WTC11 (cell line): Measurements from ENCODE around the gene GALNT2. TPM values are rescaled to one million over a fixed set of nuclear protein-coding genes. Genes with fewer than 3 reads are reported as not detected.
A peak's percentile ranks its signal among the peaks of the same experiment; 100 is the strongest.

ENCODE experiments used
- ATAC-seq: fragments of 200-7000 bp; cut with Tn5 transposase; 2 replicates; pipeline ENCODE4 v1.10.0; 2021; ENCODE audit warnings: mild to moderate bottlenecking, moderate library complexity
- CTCF ChIA-PET: fragments of 300-600 bp; sonication (Branson Sonifier 250); formaldehyde crosslinking; loops from one replicate; lab custom pipeline; 2021; ENCODE audit warnings: antibody characterized with exemption; lab: Charles Lee
- POLR2A ChIA-PET: fragments of 350-600 bp; sonication (Branson Sonifier 250); formaldehyde crosslinking; loops from one replicate; lab custom pipeline; 2021; ENCODE audit warnings: antibody characterized with exemption; lab: Charles Lee
- DNase-seq: peaks from one replicate; pipeline ENCODE4 v3.0.0; 2021; ENCODE audit warnings: low spot score
- H3K27ac Mint-ChIP-seq: 2 replicates; pipeline ENCODE4 v1.8.0; 2021; ENCODE audit warnings: mixed read lengths
- H3K27me3 Mint-ChIP-seq: 2 replicates; pipeline ENCODE4 v1.8.0; 2021; ENCODE audit warnings: low read depth, mild to moderate bottlenecking, moderate library complexity, mixed read lengths
- H3K36me3 Mint-ChIP-seq: 2 replicates; pipeline ENCODE4 v1.8.0; 2021; ENCODE audit warnings: mixed read lengths
- H3K4me1 Mint-ChIP-seq: 2 replicates; pipeline ENCODE4 v1.8.0; 2022; ENCODE audit warnings: mixed read lengths
- H3K4me3 Mint-ChIP-seq: 2 replicates; pipeline ENCODE4 v1.8.0; 2021; ENCODE audit warnings: mild to moderate bottlenecking, moderate library complexity, mixed read lengths
- H3K9me3 Mint-ChIP-seq: 2 replicates; pipeline ENCODE4 v1.8.0; 2021; ENCODE audit warnings: mixed read lengths
- CBFB ChIP-seq: sonication (generic); formaldehyde crosslinking; IDR thresholded peaks from 2 replicates; pipeline ENCODE4 v1.8.1; 2022; ENCODE audit warnings: mild to moderate bottlenecking, low read depth, missing genetic modification reagents
- CTCF ChIP-seq: fragments of 200-600 bp; IDR thresholded peaks from 2 replicates; pipeline ENCODE4 v1.8.0; 2022; ENCODE audit warnings: antibody characterized with exemption
- EMX1 ChIP-seq: fragments of 250-450 bp; sonication (Bioruptor Pico); IDR thresholded peaks from 2 replicates; pipeline ENCODE4 v1.8.0; 2021; ENCODE audit warnings: mild to moderate bottlenecking
- FOXK1 ChIP-seq: sonication (generic); formaldehyde crosslinking; IDR thresholded peaks from 2 replicates; pipeline ENCODE4 v1.8.0; 2022; ENCODE audit warnings: mild to moderate bottlenecking, moderate library complexity, missing genetic modification reagents
- GABPB1 ChIP-seq: sonication (generic); formaldehyde crosslinking; IDR thresholded peaks from 2 replicates; pipeline ENCODE4 v1.8.1; 2023; ENCODE audit warnings: mild to moderate bottlenecking, missing genetic modification reagents
- HMGA2 ChIP-seq: fragments of 250-450 bp; sonication (Bioruptor Pico); IDR thresholded peaks from 2 replicates; pipeline ENCODE4 v1.4.0; 2021; ENCODE audit warnings: mild to moderate bottlenecking, moderate library complexity
- NFYB ChIP-seq: sonication (generic); formaldehyde crosslinking; conservative IDR thresholded peaks from 2 replicates; pipeline ENCODE4 v1.8.0; 2022; ENCODE audit warnings: low read depth, missing genetic modification reagents
- NR1H2 ChIP-seq: sonication (generic); formaldehyde crosslinking; IDR thresholded peaks from 2 replicates; pipeline ENCODE4 v1.9.0; 2021; ENCODE audit warnings: mild to moderate bottlenecking, moderate library complexity, missing genetic modification reagents
- PRRX2 ChIP-seq: fragments of 250-450 bp; sonication (Bioruptor Pico); IDR thresholded peaks from 2 replicates; pipeline ENCODE4 v1.8.0; 2021; ENCODE audit warnings: mild to moderate bottlenecking
- RELA ChIP-seq: sonication (generic); formaldehyde crosslinking; IDR thresholded peaks from 2 replicates; pipeline ENCODE4 v1.8.1; 2022; ENCODE audit warnings: missing genetic modification reagents, mild to moderate bottlenecking, borderline replicate concordance
- SMAD3 ChIP-seq: sonication (generic); formaldehyde crosslinking; IDR thresholded peaks from 2 replicates; pipeline ENCODE4 v1.8.0; 2022; ENCODE audit warnings: missing genetic modification reagents, mild to moderate bottlenecking, borderline replicate concordance
- SMAD4 ChIP-seq: sonication (generic); formaldehyde crosslinking; IDR thresholded peaks from 2 replicates; pipeline ENCODE4 v1.8.0; 2022; ENCODE audit warnings: mild to moderate bottlenecking, missing genetic modification reagents
- TP53 ChIP-seq: sonication (generic); formaldehyde crosslinking; IDR thresholded peaks from 2 replicates; pipeline ENCODE4 v1.8.1; 2023; ENCODE audit warnings: mild to moderate bottlenecking, missing genetic modification reagents
- ZBTB43 ChIP-seq: sonication (generic); formaldehyde crosslinking; IDR thresholded peaks from 2 replicates; pipeline ENCODE4 v1.8.1; 2023; ENCODE audit warnings: mild to moderate bottlenecking, missing genetic modification reagents
- ZNF396 ChIP-seq: fragments of 250-450 bp; sonication (Bioruptor Pico); IDR thresholded peaks from 2 replicates; pipeline ENCODE4 v1.8.0; 2021; ENCODE audit warnings: mild to moderate bottlenecking, moderate library complexity, borderline replicate concordance
- ZNF423 ChIP-seq: fragments of 250-450 bp; sonication (Bioruptor Pico); IDR thresholded peaks from 2 replicates; pipeline ENCODE4 v2.1.2; 2022; ENCODE audit warnings: mild to moderate bottlenecking, moderate library complexity
- ZNF532 ChIP-seq: fragments of 250-450 bp; sonication (Bioruptor Pico); IDR thresholded peaks from 2 replicates; pipeline ENCODE4 v1.9.0; 2021; ENCODE audit warnings: mild to moderate bottlenecking, borderline replicate concordance
- ZNF671 ChIP-seq: fragments of 250-450 bp; sonication (Bioruptor Pico); IDR thresholded peaks from 2 replicates; pipeline ENCODE4 v1.8.0; 2021; ENCODE audit warnings: mild to moderate bottlenecking
- total RNA-seq: library from RNA; stranded (reverse); gene quantifications from 3 replicates; pipeline ENCODE4 v1.2.3, GENCODE V29; 2021
- TF ChIP-seq, protein P1 (sequence below): sonication (generic); formaldehyde crosslinking; conservative IDR thresholded peaks from 2 replicates; pipeline ENCODE4 v1.8.1; 2023; ENCODE audit warnings: mild to moderate bottlenecking, low read depth, missing genetic modification reagents, moderate library complexity
- TF ChIP-seq, protein P2 (sequence below): sonication (generic); formaldehyde crosslinking; IDR thresholded peaks from 2 replicates; pipeline ENCODE4 v1.8.1; 2022; ENCODE audit warnings: mild to moderate bottlenecking, moderate library complexity, missing genetic modification reagents

The GALNT2 gene
- total RNA-seq, 1 experiment from 2014 or later = 74.8 TPM

- Mint-ChIP-seq H3K27me3 (no peaks in the 10 kb centered on the region), H3K4me1 (peaks cover 78% of the 10 kb centered on the region), H3K4me3 (no peak overlapping the region), H3K36me3 (peaks cover 3% of the 10 kb centered on the region; the same call in 1 of the 2 replicates), H3K9me3 (no peaks in the 10 kb centered on the region), H3K27ac (no peak overlapping the region)
- TF ChIP-seq ZNF532 (CRISPR knock-in tag) = no peak
- no peak for ATAC-seq
- CTCF ChIA-PET = interaction anchor here (0.7 to 6.2 kb wide), 2 partner anchors 11 to 786 kb away, joined by 3 to 30 read pairs; no protein-coding TSS in a partner anchor
- POLR2A ChIA-PET = interaction anchor here (0.7 kb wide), 1 partner anchor 26 kb away, joined by 3 read pairs; no protein-coding TSS in a partner anchor
- DNase-seq = no peak
Observed at GRCh38 chr1:230109066-230109465, 42.0 kb downstream of the GALNT2 start.

GRCh38 chr1:230109895-230110667, 43.0 kb downstream of the GALNT2 start:
- no peak for DNase-seq
- no peak overlapping the region for H3K4me3 Mint-ChIP-seq
- no peaks in the 10 kb centered on the region for H3K27me3 Mint-ChIP-seq
- ChIA-PET CTCF (interaction anchor here (0.6 to 6.2 kb wide), 4 partner anchors 10 to 785 kb away, joined by 3 to 30 read pairs (median 3); no protein-coding TSS in a partner anchor), POLR2A (interaction anchor here (0.7 kb wide), 1 partner anchor 25 kb away, joined by 3 read pairs; no protein-coding TSS in a partner anchor)
- no peaks in the 10 kb centered on the region for H3K9me3 Mint-ChIP-seq
- 0 out of 2 replicates have a peak, but pooled peaks have one; percentile 12 for ATAC-seq
- H3K27ac Mint-ChIP-seq = peak overlapping the region; percentile 66
- TF ChIP-seq FOXK1 (CRISPR knock-in tag) (no peak), PRRX2 (CRISPR knock-in tag) (no peak), GABPB1 (no peak), HMGA2 (CRISPR knock-in tag) (no peak), ZBTB43 (CRISPR knock-in tag) (no peak), TP53 (CRISPR knock-in tag) (no peak), ZNF423 (CRISPR knock-in tag) (no peak), NR1H2 (CRISPR knock-in tag) (no peak), RELA (CRISPR knock-in tag) (no peak), ZNF396 (CRISPR knock-in tag) (no peak), NFYB (CRISPR knock-in tag) (no peak), CBFB (CRISPR knock-in tag) (no peak), SMAD3 (CRISPR knock-in tag) (no peak), ZNF671 (CRISPR knock-in tag) (no peak), EMX1 (CRISPR knock-in tag) (no peak), SMAD4 (CRISPR knock-in tag) (no peak), CTCF (no peak)
- TF ChIP-seq, protein P1, sequence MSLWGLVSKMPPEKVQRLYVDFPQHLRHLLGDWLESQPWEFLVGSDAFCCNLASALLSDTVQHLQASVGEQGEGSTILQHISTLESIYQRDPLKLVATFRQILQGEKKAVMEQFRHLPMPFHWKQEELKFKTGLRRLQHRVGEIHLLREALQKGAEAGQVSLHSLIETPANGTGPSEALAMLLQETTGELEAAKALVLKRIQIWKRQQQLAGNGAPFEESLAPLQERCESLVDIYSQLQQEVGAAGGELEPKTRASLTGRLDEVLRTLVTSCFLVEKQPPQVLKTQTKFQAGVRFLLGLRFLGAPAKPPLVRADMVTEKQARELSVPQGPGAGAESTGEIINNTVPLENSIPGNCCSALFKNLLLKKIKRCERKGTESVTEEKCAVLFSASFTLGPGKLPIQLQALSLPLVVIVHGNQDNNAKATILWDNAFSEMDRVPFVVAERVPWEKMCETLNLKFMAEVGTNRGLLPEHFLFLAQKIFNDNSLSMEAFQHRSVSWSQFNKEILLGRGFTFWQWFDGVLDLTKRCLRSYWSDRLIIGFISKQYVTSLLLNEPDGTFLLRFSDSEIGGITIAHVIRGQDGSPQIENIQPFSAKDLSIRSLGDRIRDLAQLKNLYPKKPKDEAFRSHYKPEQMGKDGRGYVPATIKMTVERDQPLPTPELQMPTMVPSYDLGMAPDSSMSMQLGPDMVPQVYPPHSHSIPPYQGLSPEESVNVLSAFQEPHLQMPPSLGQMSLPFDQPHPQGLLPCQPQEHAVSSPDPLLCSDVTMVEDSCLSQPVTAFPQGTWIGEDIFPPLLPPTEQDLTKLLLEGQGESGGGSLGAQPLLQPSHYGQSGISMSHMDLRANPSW (CRISPR knock-in tag) = no peak
- TF ChIP-seq, protein P2, sequence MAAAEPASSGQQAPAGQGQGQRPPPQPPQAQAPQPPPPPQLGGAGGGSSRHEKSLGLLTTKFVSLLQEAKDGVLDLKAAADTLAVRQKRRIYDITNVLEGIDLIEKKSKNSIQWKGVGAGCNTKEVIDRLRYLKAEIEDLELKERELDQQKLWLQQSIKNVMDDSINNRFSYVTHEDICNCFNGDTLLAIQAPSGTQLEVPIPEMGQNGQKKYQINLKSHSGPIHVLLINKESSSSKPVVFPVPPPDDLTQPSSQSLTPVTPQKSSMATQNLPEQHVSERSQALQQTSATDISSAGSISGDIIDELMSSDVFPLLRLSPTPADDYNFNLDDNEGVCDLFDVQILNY (CRISPR knock-in tag) = no peak
- H3K36me3 Mint-ChIP-seq = peaks cover 9% of the 10 kb centered on the region; the same call in 1 of the 2 replicates
- peaks cover 74% of the 10 kb centered on the region for H3K4me1 Mint-ChIP-seq
